IMR-90 (cell line): ENCODE data around the gene NKG7. TPM values are rescaled to one million over a fixed set of nuclear protein-coding genes. Genes with fewer than 3 reads are reported as not detected.

Source experiments
- ATAC-seq: fragments of 200-7000 bp; cut with Tn5 transposase; 2 replicates; pipeline ENCODE4 v1.9.1; 2020; ENCODE audit warnings: low read depth, mild to moderate bottlenecking, moderate library complexity
- BruUV-seq: library from RNA; stranded (reverse); fragments of 400-500 nt; replicated peaks from 2 replicates; lab custom pipeline; 2021; lab: Mats Ljungman, UMichigan
- CTCF ChIA-PET: fragments of 300-600 bp; formaldehyde crosslinking; extraction: SDS; loops from one replicate; lab custom pipeline; 2021; ENCODE audit warnings: antibody characterized with exemption; lab: Yijun Ruan, JAX
- POLR2A ChIA-PET: fragments of 300-600 bp; sonication (Branson Sonifier 250); formaldehyde crosslinking; loops from one replicate; lab custom pipeline; 2022; ENCODE audit warnings: antibody characterized with exemption; ENCODE audit not compliant: unreplicated experiment; lab: Charles Lee
- DNase-seq: peaks from one replicate; pipeline ENCODE4 v3.0.0; 2013
- H2AFZ ChIP-seq: replicated peaks from 2 replicates; pipeline ENCODE3; 2013; ENCODE audit warnings: low read length, mild to moderate bottlenecking; ENCODE audit not compliant: poor library complexity
- H2AK5ac ChIP-seq: 2 replicates; pipeline ENCODE4 v1.6.1; 2013; ENCODE audit warnings: low read depth, low read length, inconsistent platforms
- H2AK9ac ChIP-seq: replicated peaks from 2 replicates; pipeline ENCODE3; 2013; ENCODE audit warnings: mild to moderate bottlenecking, low read depth, low read length, moderate library complexity; ENCODE audit not compliant: poor library complexity
- H2BK120ac ChIP-seq: 2 replicates; pipeline ENCODE4 v1.6.1; 2013; ENCODE audit warnings: low read depth, low read length, inconsistent platforms
- H2BK15ac ChIP-seq: 3 replicates; pipeline ENCODE4 v1.6.1; 2013; ENCODE audit warnings: low read depth, low read length, inconsistent platforms
- H2BK20ac ChIP-seq: 2 replicates; pipeline ENCODE4 v1.6.1; 2013; ENCODE audit warnings: low read depth, mild to moderate bottlenecking, inconsistent platforms, low read length, moderate library complexity
- H2BK5ac ChIP-seq: 2 replicates; pipeline ENCODE4 v1.6.1; 2013; ENCODE audit warnings: mild to moderate bottlenecking, low read depth, low read length, inconsistent platforms; ENCODE audit not compliant: poor library complexity, severe bottlenecking
- H3K14ac ChIP-seq: replicated peaks from 2 replicates; pipeline ENCODE4 v1.6.1; 2013; ENCODE audit warnings: low read depth, low read length, inconsistent platforms
- H3K18ac ChIP-seq: 2 replicates; pipeline ENCODE4 v1.6.1; 2013; ENCODE audit warnings: low read depth, low read length, control low read depth
- H3K23ac ChIP-seq: 2 replicates; pipeline ENCODE4 v1.6.1; 2013; ENCODE audit warnings: low read depth, low read length, inconsistent platforms
- H3K27ac ChIP-seq: 2 replicates; pipeline ENCODE4 v1.5.1; 2013; ENCODE audit warnings: mild to moderate bottlenecking, control low read depth, low read length; ENCODE audit not compliant: insufficient read depth
- H3K27me3 ChIP-seq: 2 replicates; pipeline ENCODE4 v1.6.1; 2013; ENCODE audit warnings: low read length; ENCODE audit not compliant: control insufficient read depth, insufficient read depth
- H3K36me3 ChIP-seq: 2 replicates; pipeline ENCODE4 v1.6.1; 2013; ENCODE audit warnings: low read length, mixed read lengths; ENCODE audit not compliant: control insufficient read depth, insufficient read depth
- H3K4ac ChIP-seq: 2 replicates; pipeline ENCODE4 v1.6.1; 2013; ENCODE audit warnings: low read depth, low read length, inconsistent platforms
- H3K4me1 ChIP-seq: 2 replicates; pipeline ENCODE4 v1.6.1; 2013; ENCODE audit warnings: low read length, mixed read lengths; ENCODE audit not compliant: control insufficient read depth, insufficient read depth
- H3K4me2 ChIP-seq: 2 replicates; pipeline ENCODE4 v1.6.1; 2013; ENCODE audit warnings: low read depth, mild to moderate bottlenecking, control low read depth, low read length, moderate library complexity
- H3K4me3 ChIP-seq: 2 replicates; pipeline ENCODE4 v1.5.1; 2013; ENCODE audit warnings: low read depth, mild to moderate bottlenecking, control low read depth, low read length, moderate library complexity; ENCODE audit not compliant: insufficient read depth
- H3K56ac ChIP-seq: 2 replicates; pipeline ENCODE4 v1.6.1; 2013; ENCODE audit warnings: low read length, inconsistent platforms; ENCODE audit not compliant: insufficient read depth; ENCODE audit errors: extremely low read depth
- H3K79me1 ChIP-seq, 2 experiments: 2 replicates each; pipeline ENCODE4 v1.6.1; 2013; ENCODE audit warnings: low read length in 2 of 2, inconsistent platforms in 1 of 2, low read depth in 1 of 2
- H3K9ac ChIP-seq: 2 replicates; pipeline ENCODE4 v1.6.1; 2013; ENCODE audit warnings: low read depth, low read length, control low read depth
- H3K9me1 ChIP-seq: 2 replicates; pipeline ENCODE4 v1.6.1; 2013; ENCODE audit warnings: low read length, inconsistent platforms; ENCODE audit not compliant: insufficient read depth
- H3K9me3 ChIP-seq: 2 replicates; pipeline ENCODE4 v1.6.1; 2013; ENCODE audit warnings: low read length; ENCODE audit not compliant: control insufficient read depth, insufficient read depth
- H4K20me1 ChIP-seq: 2 replicates; pipeline ENCODE4 v1.6.1; 2013; ENCODE audit warnings: low read length, inconsistent platforms; ENCODE audit not compliant: insufficient read depth
- H4K5ac ChIP-seq: 2 replicates; pipeline ENCODE4 v1.6.1; 2013; ENCODE audit warnings: mild to moderate bottlenecking, low read depth, low read length, control low read depth
- H4K8ac ChIP-seq, 2 experiments: 2 replicates each; pipeline ENCODE4 v1.6.1; 2013; ENCODE audit warnings: low read depth in 2 of 2, low read length in 2 of 2, control low read depth in 1 of 2, inconsistent platforms in 1 of 2
- H4K91ac ChIP-seq: 2 replicates; pipeline ENCODE4 v1.6.1; 2013; ENCODE audit warnings: low read depth, low read length, inconsistent platforms; ENCODE audit not compliant: insufficient read depth
- BHLHE40 ChIP-seq: fragments of 150-350 bp; IDR thresholded peaks from 2 replicates; pipeline ENCODE4 v1.6.1; 2016; ENCODE audit warnings: mild to moderate bottlenecking, low read depth, low read length
- WGBS, 2 experiments: methylation state at CpG; one replicate each; pipeline versions ENCODE4 v1.1.5 to v1.1.7; 2013; ENCODE audit warnings: missing lambda C conversion rate in 2 of 2; ENCODE audit not compliant: insufficient read length in 1 of 2; ENCODE audit errors: extremely low coverage in 2 of 2; 5-methylcytosine and 5-hydroxymethylcytosine counted together
- dilution Hi-C: fragments of 300-500 bp; cut with HindIII; formaldehyde crosslinking; loops from one replicate; pipeline ENCODE4 v1.14.3; 2018; ENCODE audit warnings: low sequenced_read_pairs; ENCODE audit not compliant: unreplicated experiment
- in situ Hi-C: fragments of 300-500 bp; cut with MboI; formaldehyde crosslinking; loops from 3 replicates; pipeline ENCODE4 v1.14.3; 2019; ENCODE audit warnings: low sequenced_read_pairs, inconsistent platforms, mixed read lengths
- intact Hi-C: fragments of 100-400 bp; cut with micrococcal nuclease; formaldehyde crosslinking; loops from 2 replicates; pipeline ENCODE4 v1.10.0; 2022
- polyA plus RNA-seq, 3 experiments: library from polyadenylated mRNA; depleted of rRNA; stranded (reverse); fragments of >200 nt; gene quantifications; 2 replicates each; pipeline ENCODE4 v1.2.3, GENCODE V29; 2012; ENCODE audit warnings: low replicate concordance in 1 of 3
- total RNA-seq: library from RNA; depleted of rRNA; stranded (reverse); fragments of >200 nt; gene quantifications from 2 replicates; pipeline ENCODE4 v1.2.3, GENCODE V29; 2012
- TF ChIP-seq, protein P1 (sequence below): fragments of 150-350 bp; IDR thresholded peaks from 2 replicates; pipeline ENCODE4 v1.6.1; 2016; ENCODE audit warnings: low read depth, mild to moderate bottlenecking, low read length, moderate library complexity, borderline replicate concordance

The NKG7 gene
- total and polyA plus RNA-seq, 2 of the 4 experiments (the other 2 are of a cell fraction): not detected

GRCh38 chr19:51354742-51355148, 17.7 kb downstream of the NKG7 start:
- H3K4me1 ChIP-seq: peaks cover 9% of the 10 kb centered on the region
- H3K56ac ChIP-seq: no peak overlapping the region
- DNase-seq (peak; percentile 19), ATAC-seq (no peak)
- in situ Hi-C loops (no loop called here), intact Hi-C loops (no loop called here), dilution Hi-C loops (no loop called here)
- TF ChIP-seq BHLHE40: no peak
- TF ChIP-seq, protein P1, sequence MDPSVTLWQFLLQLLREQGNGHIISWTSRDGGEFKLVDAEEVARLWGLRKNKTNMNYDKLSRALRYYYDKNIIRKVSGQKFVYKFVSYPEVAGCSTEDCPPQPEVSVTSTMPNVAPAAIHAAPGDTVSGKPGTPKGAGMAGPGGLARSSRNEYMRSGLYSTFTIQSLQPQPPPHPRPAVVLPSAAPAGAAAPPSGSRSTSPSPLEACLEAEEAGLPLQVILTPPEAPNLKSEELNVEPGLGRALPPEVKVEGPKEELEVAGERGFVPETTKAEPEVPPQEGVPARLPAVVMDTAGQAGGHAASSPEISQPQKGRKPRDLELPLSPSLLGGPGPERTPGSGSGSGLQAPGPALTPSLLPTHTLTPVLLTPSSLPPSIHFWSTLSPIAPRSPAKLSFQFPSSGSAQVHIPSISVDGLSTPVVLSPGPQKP: no peak
- H2AK5ac ChIP-seq: no peak overlapping the region
- no peak overlapping the region for H3K4me3 ChIP-seq
- H4K8ac ChIP-seq: no peak overlapping the region
- H2AFZ ChIP-seq: no peak overlapping the region
- H4K5ac ChIP-seq: no peak overlapping the region
- no peaks in the 10 kb centered on the region for H3K9me1 ChIP-seq
- no peak overlapping the region for H2BK5ac ChIP-seq
- no peak overlapping the region for H2BK120ac ChIP-seq
- H3K36me3 ChIP-seq: peaks cover 14% of the 10 kb centered on the region
- no peaks in the 10 kb centered on the region for H3K27me3 ChIP-seq
- no peak overlapping the region for H3K14ac ChIP-seq
- ChIA-PET CTCF (interaction anchor here (0.6 kb wide), 1 partner anchor 818 kb away, joined by 5 read pairs; no protein-coding TSS in a partner anchor), POLR2A (no interaction called here)
- no peak overlapping the region for H4K91ac ChIP-seq
- H3K4me2 ChIP-seq: no peak overlapping the region
- no peak overlapping the region for H3K18ac ChIP-seq
- BruUV-seq: no TSS peak
- H2BK15ac ChIP-seq: no peak overlapping the region
- H3K27ac ChIP-seq: no peak overlapping the region
- no peaks in the 10 kb centered on the region; the same call in 1 of the 2 replicates for H3K9me3 ChIP-seq
- H2AK9ac ChIP-seq: no peak overlapping the region
- WGBS, 2 experiments: no CpG with 5 or more reads among the region's 8 CpGs
- no peak overlapping the region for H3K9ac ChIP-seq
- no peak overlapping the region for H3K4ac ChIP-seq
- no peak overlapping the region for H3K23ac ChIP-seq
- H2BK20ac ChIP-seq: no peak overlapping the region
- peaks cover 3% of the 10 kb centered on the region for H4K20me1 ChIP-seq
- H3K79me1 ChIP-seq: peaks cover 5 to 6% of the 10 kb centered on the region in 2 experiments; a peak in 2 of 4 replicates
